PC-3 (cell line): ENCODE data around the gene SIN3B. TPM values are rescaled to one million over a fixed set of nuclear protein-coding genes. Genes with fewer than 3 reads are reported as not detected.

Experiments used
- ATAC-seq: fragments of 200-7000 bp; cut with Tn5 transposase; 2 replicates; pipeline ENCODE4 v1.9.1; 2020; ENCODE audit warnings: mild to moderate bottlenecking, moderate library complexity
- BruUV-seq: library from RNA; stranded (reverse); fragments of 400-500 nt; replicated peaks from 2 replicates; lab custom pipeline; 2021; lab: Mats Ljungman, UMichigan
- CTCF ChIA-PET: fragments of 300-600 bp; sonication (Branson Sonifier 250); formaldehyde crosslinking; loops from one replicate; lab custom pipeline; 2022; ENCODE audit warnings: antibody characterized with exemption; lab: Charles Lee
- POLR2A ChIA-PET: fragments of 300-600 bp; sonication (Branson Sonifier 250); formaldehyde crosslinking; loops from one replicate; lab custom pipeline; 2022; ENCODE audit warnings: antibody characterized with exemption; ENCODE audit not compliant: unreplicated experiment; lab: Charles Lee
- DNase-seq: peaks from one replicate; pipeline ENCODE4 v3.0.0-alpha.2; 2015
- H2AFZ ChIP-seq: fragments of 300-600 bp; sonication (generic); 2 replicates; pipeline ENCODE4 v1.6.0; 2016; ENCODE audit warnings: antibody characterized with exemption, low read length
- H3F3A ChIP-seq: fragments of 300-600 bp; sonication (generic); one replicate; pipeline ENCODE4 v1.6.0; 2017; ENCODE audit warnings: antibody characterized with exemption, low read length, control low read depth, mild to moderate bottlenecking; ENCODE audit not compliant: unreplicated experiment
- H3K27ac ChIP-seq: fragments of 300-600 bp; sonication (generic); 2 replicates; pipeline ENCODE4 v1.5.1; 2016; ENCODE audit warnings: mild to moderate bottlenecking, low read length
- H3K27me3 ChIP-seq: fragments of 300-600 bp; sonication (generic); 2 replicates; pipeline ENCODE4 v1.6.1; 2016; ENCODE audit warnings: low read length, mixed read lengths
- H3K36me3 ChIP-seq: fragments of 300-600 bp; sonication (generic); 2 replicates; pipeline ENCODE4 v1.6.1; 2016; ENCODE audit warnings: low read depth, mixed run types, low read length, mixed read lengths
- H3K4me1 ChIP-seq: fragments of 300-600 bp; sonication (generic); 2 replicates; pipeline ENCODE4 v1.5.1; 2016; ENCODE audit warnings: low read length; ENCODE audit not compliant: insufficient read depth
- H3K4me2 ChIP-seq: fragments of 300-600 bp; sonication (generic); 2 replicates; pipeline ENCODE4 v1.6.0; 2016; ENCODE audit warnings: low read length
- H3K4me3 ChIP-seq: fragments of 300-600 bp; sonication (generic); 2 replicates; pipeline ENCODE4 v1.5.1; 2016; ENCODE audit warnings: mild to moderate bottlenecking, low read length, mixed read lengths
- H3K79me2 ChIP-seq: fragments of 300-600 bp; sonication (generic); 2 replicates; pipeline ENCODE4 v1.6.1; 2017; ENCODE audit warnings: low read length, mixed read lengths
- H3K9ac ChIP-seq: fragments of 300-600 bp; sonication (generic); 2 replicates; pipeline ENCODE4 v1.6.0; 2016; ENCODE audit warnings: mild to moderate bottlenecking, low read length
- H3K9me2 ChIP-seq: fragments of 300-600 bp; sonication (generic); replicated peaks from 2 replicates; pipeline ENCODE4 v1.6.1; 2016; ENCODE audit warnings: mixed run types, low read length, mixed read lengths
- H3K9me3 ChIP-seq: fragments of 300-600 bp; sonication (generic); 2 replicates; pipeline ENCODE4 v1.6.1; 2016; ENCODE audit warnings: low read length, mixed read lengths
- H4K20me1 ChIP-seq: fragments of 300-600 bp; sonication (generic); 2 replicates; pipeline ENCODE4 v1.6.1; 2016; ENCODE audit warnings: low read length, mixed read lengths
- EZH2 ChIP-seq: fragments of 300-600 bp; sonication (generic); IDR thresholded peaks from one replicate; pipeline ENCODE4 v1.6.1; 2017; ENCODE audit warnings: antibody characterized with exemption, mild to moderate bottlenecking, low read length; ENCODE audit not compliant: unreplicated experiment
- EZH2phosphoT487 ChIP-seq: fragments of 300-600 bp; sonication (generic); IDR thresholded peaks from 2 replicates; pipeline ENCODE4 v1.6.1; 2018; ENCODE audit warnings: mild to moderate bottlenecking, antibody characterized with exemption, low read length, borderline replicate concordance
- intact Hi-C: fragments of 100-400 bp; cut with micrococcal nuclease; formaldehyde crosslinking; loops from 2 replicates; pipeline ENCODE4 v1.9.0; 2023
- total RNA-seq: library from RNA; depleted of rRNA; stranded (reverse); fragments of >200 nt; gene quantifications from 2 replicates; pipeline ENCODE4 v1.2.3, GENCODE V29; 2014
- TF ChIP-seq, protein P1 (sequence below): fragments of 300-600 bp; sonication (generic); conservative IDR thresholded peaks from 2 replicates; pipeline ENCODE4 v1.5.1; 2017; ENCODE audit warnings: antibody characterized with exemption, low read depth, mild to moderate bottlenecking, low read length

The SIN3B gene
- total RNA-seq, 1 experiment from 2014 or later: 46.4 TPM

DNA sequence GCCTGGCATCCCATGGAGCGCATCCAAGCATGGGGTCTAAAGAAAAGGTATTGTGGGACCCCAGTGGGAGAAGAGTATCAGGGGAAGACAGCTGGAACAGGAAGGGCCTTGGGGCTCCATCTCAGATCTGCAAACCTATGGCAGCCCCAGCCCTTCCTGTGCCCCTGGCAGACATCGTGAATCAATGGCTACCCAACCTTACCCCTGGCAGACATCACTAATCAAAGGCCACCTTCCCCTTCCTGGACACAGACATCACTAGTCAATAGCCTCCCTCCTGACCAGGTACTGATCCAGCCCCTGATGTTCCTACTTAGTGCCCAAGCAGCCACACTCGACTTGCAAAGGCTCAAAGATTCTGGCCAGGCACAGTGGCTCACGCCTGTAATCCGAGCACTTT lies 75.4 kb downstream of the SIN3B start:
- Histone ChIP-seq H3K27ac (no peak overlapping the region), H3K27me3 (no peaks in the 10 kb centered on the region), H3K4me3 (no peak overlapping the region), H3K9ac (no peak overlapping the region), H3K4me1 (no peaks in the 10 kb centered on the region), H3F3A (no peaks in the 10 kb centered on the region), H3K9me3 (no peaks in the 10 kb centered on the region), H3K36me3 (no peaks in the 10 kb centered on the region), H3K4me2 (no peak overlapping the region), H3K9me2 (no peaks in the 10 kb centered on the region), H4K20me1 (no peaks in the 10 kb centered on the region), H3K79me2 (no peaks in the 10 kb centered on the region), H2AFZ (no peak overlapping the region)
- intact Hi-C loops: no loop called here
- ATAC-seq (no peak), DNase-seq (no peak)
- POLR2A ChIA-PET: no interaction called here
- BruUV-seq: no TSS peak
- CTCF ChIA-PET: no interaction called here
- TF ChIP-seq EZH2 (no peak), EZH2phosphoT487 (no peak)
- TF ChIP-seq, protein P1, sequence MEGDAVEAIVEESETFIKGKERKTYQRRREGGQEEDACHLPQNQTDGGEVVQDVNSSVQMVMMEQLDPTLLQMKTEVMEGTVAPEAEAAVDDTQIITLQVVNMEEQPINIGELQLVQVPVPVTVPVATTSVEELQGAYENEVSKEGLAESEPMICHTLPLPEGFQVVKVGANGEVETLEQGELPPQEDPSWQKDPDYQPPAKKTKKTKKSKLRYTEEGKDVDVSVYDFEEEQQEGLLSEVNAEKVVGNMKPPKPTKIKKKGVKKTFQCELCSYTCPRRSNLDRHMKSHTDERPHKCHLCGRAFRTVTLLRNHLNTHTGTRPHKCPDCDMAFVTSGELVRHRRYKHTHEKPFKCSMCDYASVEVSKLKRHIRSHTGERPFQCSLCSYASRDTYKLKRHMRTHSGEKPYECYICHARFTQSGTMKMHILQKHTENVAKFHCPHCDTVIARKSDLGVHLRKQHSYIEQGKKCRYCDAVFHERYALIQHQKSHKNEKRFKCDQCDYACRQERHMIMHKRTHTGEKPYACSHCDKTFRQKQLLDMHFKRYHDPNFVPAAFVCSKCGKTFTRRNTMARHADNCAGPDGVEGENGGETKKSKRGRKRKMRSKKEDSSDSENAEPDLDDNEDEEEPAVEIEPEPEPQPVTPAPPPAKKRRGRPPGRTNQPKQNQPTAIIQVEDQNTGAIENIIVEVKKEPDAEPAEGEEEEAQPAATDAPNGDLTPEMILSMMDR: no peak

DNA sequence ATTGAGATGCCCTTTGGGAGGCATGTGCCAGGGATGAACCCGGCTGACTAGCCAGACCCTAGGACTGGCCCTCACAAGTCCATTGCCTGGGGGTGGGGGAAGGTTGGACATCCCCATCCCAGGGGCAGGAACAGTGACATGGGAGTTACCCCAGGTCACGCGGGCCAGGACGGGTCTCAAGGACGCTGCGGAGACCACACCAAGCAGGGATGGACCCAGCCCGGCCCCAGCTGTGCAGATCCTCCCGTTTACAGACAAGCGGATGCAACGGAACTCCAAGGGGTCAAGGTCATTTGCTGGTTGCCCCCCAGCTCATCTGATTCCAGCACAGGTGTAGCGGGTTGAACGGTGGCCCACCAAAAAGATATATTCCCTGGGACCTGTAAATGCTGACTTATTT lies 79.6 kb downstream of the SIN3B start:
- Histone ChIP-seq H3K27ac (no peak overlapping the region), H3K9me2 (no peaks in the 10 kb centered on the region), H3F3A (no peaks in the 10 kb centered on the region), H3K36me3 (no peaks in the 10 kb centered on the region), H3K4me1 (no peaks in the 10 kb centered on the region), H3K9ac (no peak overlapping the region), H3K79me2 (no peaks in the 10 kb centered on the region), H2AFZ (no peak overlapping the region), H3K4me3 (no peak overlapping the region), H3K27me3 (no peaks in the 10 kb centered on the region), H4K20me1 (no peaks in the 10 kb centered on the region), H3K9me3 (peaks cover 11% of the 10 kb centered on the region; the same call in 1 of the 2 replicates), H3K4me2 (no peak overlapping the region)
- DNase-seq: no peak
- TF ChIP-seq EZH2phosphoT487 (no peak), EZH2 (no peak)
- TF ChIP-seq, protein P1: no peak
- intact Hi-C loops: no loop called here
- BruUV-seq: no TSS peak
- ChIA-PET POLR2A (no interaction called here), CTCF (no interaction called here)
- no peak for ATAC-seq

DNA sequence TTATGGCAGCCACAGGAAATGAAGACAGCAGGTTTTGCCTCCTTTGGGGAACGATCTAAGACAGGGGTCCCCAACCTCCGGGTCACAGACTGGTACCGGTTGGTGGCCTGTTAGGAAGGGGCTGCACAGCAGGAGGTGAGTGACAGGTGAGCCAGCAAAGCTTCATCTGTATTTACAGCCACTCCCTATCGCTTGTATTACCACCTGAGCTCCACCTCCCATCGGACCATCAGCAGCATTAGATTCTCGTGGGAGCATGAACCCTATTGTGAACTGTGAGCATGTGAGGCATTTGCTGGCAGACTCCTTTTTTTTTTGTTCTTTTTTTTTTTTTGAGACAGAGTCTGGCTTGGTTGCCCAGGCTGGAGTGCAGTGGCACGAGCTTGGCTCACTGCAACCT lies 81.8 kb downstream of the SIN3B start:
- Histone ChIP-seq H3K36me3 (no peaks in the 10 kb centered on the region), H3K9me2 (no peaks in the 10 kb centered on the region), H3K4me3 (no peak overlapping the region), H3K4me1 (no peaks in the 10 kb centered on the region), H3K27me3 (peaks cover 6% of the 10 kb centered on the region; the same call in 1 of the 2 replicates), H3K9ac (no peak overlapping the region), H2AFZ (no peak overlapping the region), H3F3A (no peaks in the 10 kb centered on the region), H3K79me2 (no peaks in the 10 kb centered on the region), H3K4me2 (no peak overlapping the region), H3K9me3 (peaks cover 11% of the 10 kb centered on the region; the same call in 1 of the 2 replicates), H4K20me1 (no peaks in the 10 kb centered on the region), H3K27ac (no peak overlapping the region)
- TF ChIP-seq, protein P1: no peak
- TF ChIP-seq EZH2 (no peak), EZH2phosphoT487 (no peak)
- intact Hi-C loops: no loop called here
- ChIA-PET POLR2A (no interaction called here), CTCF (interaction anchor here (0.6 kb wide), 1 partner anchor 138 kb away, joined by 8 read pairs; no protein-coding TSS in a partner anchor)
- DNase-seq (no peak), ATAC-seq (no peak)
- BruUV-seq: no TSS peak
